Right lobe of liver (tissue), 4 donors: ENCODE data around the gene VARS1.

Experiments used
- POLR2A ChIP-seq: fragments of 450-650 bp; IDR thresholded peaks from one replicate; pipeline ENCODE4 v1.6.1; 2017; ENCODE audit warnings: antibody characterized with exemption, mild to moderate bottlenecking
- TF ChIP-seq, protein P1 (sequence below), 4 donors: fragments of 200-600 bp in 3 of 4; fragments of 450-650 bp in 1 of 4; IDR thresholded peaks; one replicate each; pipeline versions ENCODE4 v1.5.1 to v1.8.0; 2016 to 2022; ENCODE audit warnings: antibody characterized with exemption in 4 of 4, mild to moderate bottlenecking in 2 of 4
- donor health status: DM: no; HTN: no; CAD: no.
- donor health status: DM: no; HTN: no; CAD: no.
- donor health status: DM: no; HTN: yes; CAD: no.

DNA sequence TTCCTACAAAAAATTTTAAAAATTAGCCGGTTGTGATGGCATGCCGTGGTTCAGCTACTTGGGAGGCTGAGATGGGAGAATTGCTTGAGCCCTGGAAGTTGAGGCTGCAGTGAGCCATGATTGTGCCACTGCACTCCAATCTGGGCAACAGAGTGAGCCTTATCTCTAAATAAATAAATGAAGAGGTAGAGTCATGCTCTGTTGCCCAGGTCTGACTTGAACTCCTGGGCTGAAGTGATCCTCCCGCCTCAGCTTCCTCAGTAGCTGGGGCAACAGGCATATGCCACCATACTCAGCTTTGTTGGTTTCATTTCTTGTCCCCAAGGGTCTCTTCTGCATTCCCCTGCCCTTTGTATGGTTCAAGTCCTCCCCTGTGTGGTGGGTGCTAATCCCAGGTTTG, 49.0 kb upstream of the VARS1 start:
- TF ChIP-seq, protein P1, sequence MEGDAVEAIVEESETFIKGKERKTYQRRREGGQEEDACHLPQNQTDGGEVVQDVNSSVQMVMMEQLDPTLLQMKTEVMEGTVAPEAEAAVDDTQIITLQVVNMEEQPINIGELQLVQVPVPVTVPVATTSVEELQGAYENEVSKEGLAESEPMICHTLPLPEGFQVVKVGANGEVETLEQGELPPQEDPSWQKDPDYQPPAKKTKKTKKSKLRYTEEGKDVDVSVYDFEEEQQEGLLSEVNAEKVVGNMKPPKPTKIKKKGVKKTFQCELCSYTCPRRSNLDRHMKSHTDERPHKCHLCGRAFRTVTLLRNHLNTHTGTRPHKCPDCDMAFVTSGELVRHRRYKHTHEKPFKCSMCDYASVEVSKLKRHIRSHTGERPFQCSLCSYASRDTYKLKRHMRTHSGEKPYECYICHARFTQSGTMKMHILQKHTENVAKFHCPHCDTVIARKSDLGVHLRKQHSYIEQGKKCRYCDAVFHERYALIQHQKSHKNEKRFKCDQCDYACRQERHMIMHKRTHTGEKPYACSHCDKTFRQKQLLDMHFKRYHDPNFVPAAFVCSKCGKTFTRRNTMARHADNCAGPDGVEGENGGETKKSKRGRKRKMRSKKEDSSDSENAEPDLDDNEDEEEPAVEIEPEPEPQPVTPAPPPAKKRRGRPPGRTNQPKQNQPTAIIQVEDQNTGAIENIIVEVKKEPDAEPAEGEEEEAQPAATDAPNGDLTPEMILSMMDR (IDR thresholded peaks at IDR 0.05): no peak
- TF ChIP-seq POLR2A: no peak
